GM03348 (cell line): Measurements from ENCODE around the gene ANKFY1.
"Not testable (repeated sequence)": the region's sequence is repeated elsewhere in the genome, so short reads cannot be mapped to it uniquely, and the experiment has no call there.

Source experiments
- DNase-seq: peaks from one replicate; pipeline ENCODE4 v3.0.0; 2012; ENCODE audit warnings: low spot score

Gene ANKFY1

GRCh38 chr17:4155980-4156620, 107.7 kb downstream of the ANKFY1 start:
- no peak for DNase-seq

GRCh38 chr17:4154201-4154600, 109.6 kb downstream of the ANKFY1 start:
- no peak for DNase-seq

GRCh38 chr17:4152471-4152870, 111.3 kb downstream of the ANKFY1 start:
- DNase-seq: peak; percentile 52

GRCh38 chr17:4150096-4150495, 113.7 kb downstream of the ANKFY1 start:
- no peak for DNase-seq

GRCh38 chr17:4148611-4149308, 115.0 kb downstream of the ANKFY1 start:
- no peak for DNase-seq

GRCh38 chr17:4147751-4148310, 115.9 kb downstream of the ANKFY1 start:
- DNase-seq: no peak

GRCh38 chr17:4146641-4147040, 117.1 kb downstream of the ANKFY1 start:
- DNase-seq: no peak

GRCh38 chr17:4144422-4144747, 119.4 kb downstream of the ANKFY1 start:
- no peak for DNase-seq

- peak; percentile 92 for DNase-seq
Observed at GRCh38 chr17:4143563-4144421, 120.0 kb downstream of the ANKFY1 start.

GRCh38 chr17:4142107-4142900, 121.5 kb downstream of the ANKFY1 start:
- peak; percentile 63 for DNase-seq

GRCh38 chr17:4140125-4140524, 123.7 kb downstream of the ANKFY1 start:
- no peak for DNase-seq

GRCh38 chr17:4138906-4139526, 124.8 kb downstream of the ANKFY1 start:
- DNase-seq: not testable (repeated sequence)

GRCh38 chr17:4136373-4136772, 127.4 kb downstream of the ANKFY1 start:
- DNase-seq: no peak

GRCh38 chr17:4135489-4135888, 128.3 kb downstream of the ANKFY1 start:
- no peak for DNase-seq

- no peak for DNase-seq
Observed at GRCh38 chr17:4134721-4135120, 129.1 kb downstream of the ANKFY1 start.

- peak; percentile 53 for DNase-seq
Observed at GRCh38 chr17:4130715-4131114, 133.1 kb downstream of the ANKFY1 start.

- no peak for DNase-seq
Observed at GRCh38 chr17:4127555-4127954, 136.2 kb downstream of the ANKFY1 start.

- no peak for DNase-seq
Observed at GRCh38 chr17:4125552-4125951, 138.2 kb downstream of the ANKFY1 start.

- DNase-seq: no peak
Observed at GRCh38 chr17:4124999-4125398, 138.8 kb downstream of the ANKFY1 start.

GRCh38 chr17:4120332-4120731, 143.4 kb downstream of the ANKFY1 start:
- DNase-seq: no peak

GRCh38 chr17:4119299-4119698, 144.5 kb downstream of the ANKFY1 start:
- DNase-seq: no peak
